NCI-H2029 (cell line): ENCODE measurements around the gene CA4.

Source experiments
- DNase-seq: peaks from one replicate; lab custom pipeline; 2025; lab: John Stamatoyannopoulos, UW

CA4 gene

DNA sequence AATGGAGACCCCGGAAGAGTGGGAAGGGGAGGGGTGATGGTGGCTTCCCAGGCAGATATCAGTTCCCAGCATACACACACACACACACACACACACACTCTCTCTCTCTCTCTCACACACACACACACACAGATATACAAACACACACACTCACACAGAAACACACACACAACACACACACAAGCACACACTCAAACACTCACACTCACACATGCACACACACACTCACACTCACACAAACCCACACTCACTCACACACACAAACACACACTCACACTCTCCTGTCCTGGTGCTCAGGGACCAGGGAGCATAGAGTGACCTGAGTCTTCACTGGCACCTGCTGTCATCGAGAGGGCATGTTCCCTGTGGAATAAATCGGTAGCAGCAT lies 5.6 kb downstream of the CA4 start:
- DNase-seq: no peak

DNA sequence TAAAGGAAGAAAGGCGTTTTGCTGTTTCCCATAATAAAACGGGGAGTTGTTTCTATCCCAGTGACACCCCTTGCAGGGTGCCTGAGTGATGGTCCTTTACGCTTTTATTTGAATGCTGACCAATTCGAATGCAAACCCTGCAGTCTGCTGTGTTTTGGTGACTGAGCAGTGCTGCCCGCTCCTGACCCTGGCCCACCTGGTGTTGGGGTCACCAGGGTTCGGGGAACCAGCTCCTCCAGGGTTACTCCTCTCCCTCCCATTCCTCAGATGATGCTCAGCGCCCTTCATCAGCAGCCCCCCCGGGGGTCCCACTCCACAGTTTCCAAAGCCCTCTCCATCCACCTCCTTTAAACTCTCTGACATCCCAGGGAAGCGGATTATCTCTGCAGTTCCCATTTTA lies 6.0 kb downstream of the CA4 start:
- DNase-seq: no peak

DNA sequence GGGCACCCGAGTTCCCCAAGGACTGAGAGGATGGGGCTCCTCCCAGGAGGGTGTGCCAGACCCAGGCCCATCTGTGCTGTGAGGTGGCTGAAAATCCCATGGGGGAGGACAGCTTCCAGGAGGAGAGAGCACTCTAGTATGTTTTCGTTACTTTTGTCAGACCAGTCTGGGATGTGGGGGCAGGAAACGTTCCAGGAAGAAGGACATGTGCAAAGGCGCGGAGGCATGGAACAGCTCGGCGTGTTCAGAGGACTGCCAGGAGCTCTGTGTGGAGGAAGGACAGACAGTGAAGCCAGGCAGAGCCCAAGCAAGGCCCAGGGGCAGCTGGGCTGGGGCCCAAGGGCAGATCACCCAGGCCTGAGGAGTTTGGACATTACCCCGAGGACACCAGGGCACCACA lies 7.0 kb downstream of the CA4 start:
- DNase-seq: no peak

- DNase-seq: no peak
These were observed 7.8 kb downstream of the CA4 start for GRCh38 chr17:60157487-60158040.

DNA sequence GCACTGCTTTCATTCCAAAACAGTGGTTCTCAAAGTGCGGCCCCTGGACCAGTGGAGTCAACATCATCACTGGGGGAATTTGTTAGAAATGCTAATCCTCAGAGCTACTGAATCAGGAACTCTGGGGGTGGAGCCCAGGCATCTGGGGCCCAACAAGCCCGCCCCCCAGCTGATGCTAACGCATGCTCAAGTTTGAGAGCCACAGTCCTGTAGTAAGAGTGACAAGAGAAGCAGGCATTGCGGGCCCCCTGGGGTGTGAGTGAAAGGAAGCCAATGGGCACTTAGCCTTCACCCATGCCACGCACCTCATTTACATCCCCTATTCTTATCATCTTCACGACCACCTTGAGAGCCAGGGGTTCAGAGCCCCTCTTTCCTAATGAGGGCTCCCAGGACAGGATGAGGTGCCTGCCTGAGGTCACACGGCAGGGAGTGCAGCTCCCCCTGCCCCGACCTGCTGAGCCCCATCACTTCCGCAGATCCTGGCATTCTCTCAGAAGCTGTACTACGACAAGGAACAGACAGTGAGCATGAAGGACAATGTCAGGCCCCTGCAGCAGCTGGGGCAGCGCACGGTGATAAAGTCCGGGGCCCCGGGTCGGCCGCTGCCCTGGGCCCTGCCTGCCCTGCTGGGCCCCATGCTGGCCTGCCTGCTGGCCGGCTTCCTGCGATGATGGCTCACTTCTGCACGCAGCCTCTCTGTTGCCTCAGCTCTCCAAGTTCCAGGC lies 9.1 kb downstream of the CA4 start:
- no peak for DNase-seq

- no peak for DNase-seq
These were observed 9.7 kb downstream of the CA4 start for GRCh38 chr17:60159479-60159866.

GRCh38 chr17:60160829-60161501 lies 11.2 kb downstream of the CA4 start:
- no peak for DNase-seq

DNA sequence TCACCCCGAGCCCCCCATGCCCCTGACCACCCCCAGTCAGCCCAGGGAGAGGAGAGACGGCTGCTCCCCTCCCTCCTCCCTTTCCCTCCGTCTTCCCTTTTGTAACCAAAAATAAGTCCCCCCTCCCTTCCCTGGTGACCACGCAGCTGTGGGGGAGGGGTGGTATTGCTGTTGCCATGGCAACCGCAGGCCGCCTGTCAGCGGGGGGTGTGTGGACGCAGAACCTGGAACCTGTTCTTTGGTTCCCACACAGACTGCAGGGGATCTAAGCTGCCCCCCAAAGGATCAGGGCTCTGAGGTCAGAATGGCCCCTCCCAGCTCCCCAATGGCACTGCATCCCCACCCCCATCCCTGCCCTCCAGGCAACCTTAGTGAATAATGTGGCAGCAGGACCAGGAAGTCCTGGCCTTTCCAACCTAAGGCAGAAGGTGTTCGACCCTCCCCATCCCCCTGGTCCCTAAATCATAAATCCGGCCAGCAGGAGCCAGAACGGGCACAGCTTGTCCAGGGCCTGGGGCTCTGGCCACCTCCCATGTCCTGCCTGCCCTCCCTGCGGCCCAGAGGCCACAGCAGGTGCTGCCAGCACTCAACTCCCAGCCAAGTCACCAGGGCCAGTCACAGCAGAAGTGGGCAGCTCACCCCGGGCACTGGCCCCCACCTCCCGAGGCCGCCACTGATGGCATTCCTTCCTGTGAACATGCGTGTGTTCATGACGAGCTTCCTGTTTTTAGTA lies 12.0 kb downstream of the CA4 start:
- no peak for DNase-seq

DNA sequence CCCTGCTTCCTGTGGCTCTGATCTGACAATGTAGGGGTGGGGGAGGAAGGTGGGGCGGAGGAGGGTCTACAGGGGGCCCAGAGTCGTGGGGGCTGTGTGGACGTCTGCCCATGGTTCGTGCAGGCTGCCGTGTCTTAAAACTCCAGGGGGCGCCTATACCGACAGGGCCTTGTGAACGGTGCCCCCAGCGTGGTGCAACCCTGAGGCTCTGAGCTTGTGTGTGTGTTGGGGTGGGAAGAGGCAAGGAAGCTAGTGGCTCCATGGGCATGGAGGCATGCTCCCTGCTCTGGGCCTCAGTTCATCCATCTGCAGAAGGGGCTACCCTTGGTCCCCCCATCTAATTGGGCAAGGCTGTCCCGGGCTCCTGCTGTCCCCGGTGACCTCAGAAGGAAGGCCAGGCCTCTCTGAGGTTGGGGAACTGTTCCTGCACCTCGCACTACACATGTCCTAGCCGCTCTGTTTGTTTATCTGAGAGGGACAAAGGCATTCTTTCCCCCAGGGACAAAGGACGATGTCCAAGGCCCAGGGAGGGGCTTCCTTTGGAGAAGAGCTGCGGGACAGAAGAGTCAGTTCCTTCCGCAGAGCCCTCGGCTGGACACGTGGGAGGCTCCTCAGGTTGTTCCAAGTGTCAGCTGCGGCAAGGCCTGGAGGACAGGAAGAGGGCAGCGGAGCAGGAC lies 13.5 kb downstream of the CA4 start:
- no peak for DNase-seq

- DNase-seq: no peak
These were observed 14.4 kb downstream of the CA4 start for GRCh38 chr17:60164164-60164563.

- no peak for DNase-seq
These were observed 14.9 kb downstream of the CA4 start for GRCh38 chr17:60164697-60165096.

DNA sequence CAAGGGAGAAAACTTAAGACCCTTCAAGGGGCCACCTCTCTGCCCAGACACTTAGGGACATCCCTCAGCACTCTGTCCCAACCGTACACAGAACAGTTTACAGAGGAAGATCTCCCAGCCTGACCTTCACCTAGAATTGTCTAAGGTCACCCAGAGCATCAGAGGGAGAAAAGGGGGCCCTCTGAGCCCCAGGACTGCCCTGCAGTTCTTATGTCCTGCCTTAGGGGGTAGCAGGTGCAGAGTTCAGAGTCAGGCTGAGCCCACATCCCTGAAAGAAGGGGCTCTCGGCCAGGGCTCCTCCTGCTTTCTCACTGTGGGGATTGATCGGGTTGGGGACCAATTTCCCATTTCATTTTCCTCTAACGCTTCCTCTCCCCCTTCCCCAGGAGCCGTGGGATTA lies 15.4 kb downstream of the CA4 start:
- no peak for DNase-seq

GRCh38 chr17:60165971-60166370 lies 16.2 kb downstream of the CA4 start:
- no peak for DNase-seq

DNA sequence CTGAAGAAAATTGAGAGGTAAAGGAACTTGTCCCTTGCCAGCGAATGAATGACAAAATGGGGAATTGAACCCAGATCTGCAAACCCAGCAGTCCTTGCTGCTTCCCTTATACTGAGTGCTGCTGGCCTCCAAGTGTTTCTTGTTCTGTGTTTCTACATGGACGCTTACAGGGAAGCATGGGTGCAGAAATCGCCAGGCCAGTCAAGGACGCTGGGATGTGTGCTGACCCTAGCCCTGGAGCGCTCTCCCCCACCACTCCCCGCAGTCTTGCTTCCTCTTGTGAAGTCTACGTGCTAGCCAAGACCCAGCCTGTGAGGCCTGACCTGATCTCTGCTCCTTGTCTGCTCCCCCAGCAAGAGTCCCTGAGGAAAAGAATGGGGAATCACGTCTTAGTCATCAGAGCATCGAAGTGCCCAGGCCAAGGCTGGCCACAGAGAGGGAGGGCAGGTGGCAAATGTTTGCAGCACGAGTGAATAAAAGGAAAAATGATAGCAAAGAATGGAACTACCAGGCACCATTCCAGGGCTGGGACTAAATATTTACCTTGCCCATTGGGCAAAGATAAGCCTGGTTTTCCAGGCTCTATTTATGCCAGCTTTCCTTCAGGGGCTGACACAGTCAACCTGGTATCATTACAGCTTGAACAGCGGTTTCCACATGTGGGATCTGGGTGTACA lies 17.4 kb downstream of the CA4 start:
- peak; percentile 50 for DNase-seq

DNA sequence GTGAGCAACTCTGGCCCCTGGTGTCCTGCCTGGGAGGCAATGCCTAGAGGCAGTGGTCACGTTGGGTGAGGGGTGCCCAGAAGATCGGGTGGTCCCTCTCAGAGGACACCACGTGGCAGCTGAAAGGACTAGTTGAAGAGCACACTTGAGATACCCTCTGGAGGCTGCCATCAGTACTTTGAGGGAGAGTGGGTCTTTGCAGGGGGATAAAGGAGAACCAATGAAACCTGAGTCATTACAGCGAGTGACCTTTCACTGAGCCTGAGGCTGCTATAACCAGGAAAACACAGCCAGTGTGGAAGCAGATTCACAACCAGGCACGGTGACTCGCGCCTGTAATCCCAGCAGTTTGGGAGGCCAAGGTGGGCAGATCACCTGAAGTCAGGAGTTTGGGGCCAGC lies 18.9 kb downstream of the CA4 start:
- DNase-seq: no peak

- DNase-seq: no peak
These were observed 20.4 kb downstream of the CA4 start for GRCh38 chr17:60169921-60170817.

GRCh38 chr17:60170835-60171752 lies 21.3 kb downstream of the CA4 start:
- DNase-seq: peak; percentile 74

- no peak for DNase-seq
These were observed 21.9 kb downstream of the CA4 start for GRCh38 chr17:60171753-60172079.

DNA sequence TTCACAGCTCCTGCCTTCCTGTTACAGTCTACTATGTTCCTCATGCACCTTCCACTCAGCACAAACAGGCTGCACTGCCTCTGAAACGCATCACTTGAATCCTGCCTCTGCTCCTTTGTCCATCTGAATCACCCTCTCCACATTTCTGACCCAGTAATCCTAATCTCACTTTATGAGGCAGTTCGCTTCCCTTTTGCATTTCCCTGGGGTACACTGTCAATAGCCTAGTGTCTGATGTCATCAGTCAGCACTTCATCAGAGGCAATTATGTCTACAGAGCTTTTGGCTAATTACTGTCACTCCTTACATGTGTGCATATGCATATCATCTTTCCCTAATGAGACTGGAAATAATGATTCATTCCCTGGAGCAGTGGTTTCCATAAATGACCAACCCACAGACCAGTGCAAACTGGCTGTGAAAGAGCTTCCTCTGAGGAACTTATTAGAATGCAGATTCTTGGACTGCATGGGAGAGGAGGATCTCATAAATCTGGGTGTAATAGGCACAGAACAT lies 23.6 kb downstream of the CA4 start:
- no peak for DNase-seq

GRCh38 chr17:60174035-60174434 lies 24.3 kb downstream of the CA4 start:
- DNase-seq: no peak
